ENCODE results near the gene RPAIN. TPM values are rescaled to one million over a fixed set of nuclear protein-coding genes. Genes with fewer than 3 reads are reported as not detected.
A peak's percentile ranks its signal among the peaks of the same experiment; 100 is the strongest.

The RPAIN gene
- total and polyA plus RNA-seq, 10 of the 15 experiments (the other 5 are each of a cell fraction or from before 2014, with no cell fraction given) = 45.8 to 109 (median 70.5) TPM

- Histone ChIP-seq H2AFZ (ENCODE audit: control insufficient read depth, low read depth, low read length) (peak overlapping the region; percentile 82), H3K9me3 (replicated peaks; ENCODE audit: control insufficient read depth, insufficient read depth, low read length) (no peaks in the 10 kb centered on the region), H3K4me2 (ENCODE audit: control insufficient read depth, insufficient read depth) (peak overlapping the region; percentile 83), H3K9ac (ENCODE audit: control insufficient read depth, insufficient read depth, low read length) (peak overlapping the region; percentile 66), H3K79me2 (ENCODE audit: control insufficient read depth, insufficient read depth, low read length) (peaks cover 38% of the 10 kb centered on the region), H4K20me1 (ENCODE audit: control insufficient read depth, insufficient read depth) (no peaks in the 10 kb centered on the region), H3K4me3 (0 out of 2 replicates have a peak overlapping the region, but pooled peaks have one; percentile 20), H3K27me3 (replicated peaks in 1 of 2; ENCODE audit: control insufficient read depth in 2 of 2, insufficient read depth in 2 of 2, low read length in 1 of 2) (no peaks in the 10 kb centered on the region), H3K4me1 (ENCODE audit: control insufficient read depth, insufficient read depth, low read length) (peaks cover 9% of the 10 kb centered on the region; the same call in 1 of the 2 replicates), H3K36me3 (ENCODE audit: control insufficient read depth in 2 of 2, insufficient read depth in 2 of 2, low read length in 1 of 2) (peaks cover 18 to 27% of the 10 kb centered on the region in 2 experiments), H3K27ac (ENCODE audit: control insufficient read depth, insufficient read depth) (peak overlapping the region; percentile 66)
- ChIA-PET CTCF (interaction anchor here (0.6 to 4.5 kb wide), 42 partner anchors 9 to 530 kb away, joined by 3 to 55 read pairs (median 5); partner anchors contain the start of genes DERL2, MIS12, NUP88 and SPAG7), RAD21 (ENCODE audit: unreplicated experiment) (interaction anchor here (0.6 to 2.8 kb wide), 13 partner anchors 21 to 361 kb away, joined by 3 to 17 read pairs (median 3); partner anchors contain the start of genes DERL2, MIS12, NUP88 and RPAIN), POLR2A (interaction anchor here (1.0 to 1.4 kb wide), 6 partner anchors 10 to 145 kb away, joined by 3 to 13 read pairs (median 5); partner anchors contain the start of genes DHX33, NLRP1, NUP88 and RPAIN), SMC1A (ENCODE audit: uncharacterized antibody, unreplicated experiment) (interaction anchor here (0.8 to 2.9 kb wide), 13 partner anchors 16 to 376 kb away, joined by 3 to 12 read pairs (median 4); partner anchors contain the start of gene ZNF232)
- ATAC-seq = no peak
- BruUV-seq (replicated peaks) = no TSS peak
- 0% methylated on average over 1 of the region's 1 CpG for WGBS (ENCODE audit: insufficient coverage, insufficient replicate concordance, low lambda C conversion rate, missing lambda C conversion rate)
- no peak for DNase-seq (ENCODE audit: low read depth, low spot score)
- intact Hi-C loops (cut with micrococcal nuclease; ENCODE audit: unreplicated experiment) = loop anchor here (1.0 to 5.0 kb wide), 2 partner anchors 190 to 242 kb away; no protein-coding TSS in a partner anchor
- in situ Hi-C loops (cut with MboI) = no loop called here
- TF ChIP-seq RELB (IDR thresholded peaks at IDR 0.05; ENCODE audit: low read depth) (0 out of 2 replicates have a peak, but pooled peaks have one; percentile 8), SRF (IDR thresholded peaks at IDR 0.05; ENCODE audit: low read depth in 2 of 2, low read length in 2 of 2) (no peak)
- FAIRE-seq = no peak
Measured at GRCh38 chr17:5439446-5439764, 19.4 kb downstream of the RPAIN start.

- in situ Hi-C loops (cut with MboI) = no loop called here
- 0 out of 2 replicates have a peak, but pooled peaks cover 6% of the 10 kb centered on the region for H3K4me1 ChIP-seq (ENCODE audit: control insufficient read depth, insufficient read depth, low read length)
- no TSS peak for BruUV-seq (replicated peaks)
- no peak for TF ChIP-seq ASH2L (IDR thresholded peaks at IDR 0.05; ENCODE audit: borderline replicate concordance, low read depth)
- TF ChIP-seq TCF7 (IDR thresholded peaks at IDR 0.05; ENCODE audit: borderline replicate concordance) = no peak
- no peak for TF ChIP-seq SRF (IDR thresholded peaks at IDR 0.05; ENCODE audit: low read depth in 2 of 2, low read length in 2 of 2)
- TF ChIP-seq NR2C2 (IDR thresholded peaks at IDR 0.05; ENCODE audit: borderline replicate concordance, control insufficient read depth, insufficient read length, low read depth) = no peak
- no peak for TF ChIP-seq ZBED1 (IDR thresholded peaks at IDR 0.05; ENCODE audit: borderline replicate concordance)
- no peak for TF ChIP-seq IKZF1 (conservative IDR thresholded peaks at IDR 0.05)
- no peak for TF ChIP-seq SMAD5 (IDR thresholded peaks at IDR 0.05; ENCODE audit: low read depth)
- H2AFZ ChIP-seq (ENCODE audit: control insufficient read depth, low read depth, low read length) = no peak overlapping the region
- no peaks in the 10 kb centered on the region for H4K20me1 ChIP-seq (ENCODE audit: control insufficient read depth, insufficient read depth)
- H3K4me3 ChIP-seq = no peak overlapping the region
- FAIRE-seq (no peak), ATAC-seq (no peak), DNase-seq (ENCODE audit: low read depth, low spot score) (no peak)
- ChIA-PET SMC1A (ENCODE audit: uncharacterized antibody, unreplicated experiment) (no interaction called here), CTCF (no interaction called here), POLR2A (interaction anchor here (0.5 kb wide), 1 partner anchor 653 kb away, joined by 4 read pairs; no protein-coding TSS in a partner anchor), RAD21 (ENCODE audit: unreplicated experiment) (no interaction called here)
- no peak overlapping the region for H3K27ac ChIP-seq (ENCODE audit: control insufficient read depth, insufficient read depth)
- H3K9me3 ChIP-seq (replicated peaks; ENCODE audit: control insufficient read depth, insufficient read depth, low read length) = no peaks in the 10 kb centered on the region
- H3K79me2 ChIP-seq (ENCODE audit: control insufficient read depth, insufficient read depth, low read length) = peaks cover 3% of the 10 kb centered on the region
- no peaks in the 10 kb centered on the region for H3K27me3 ChIP-seq (replicated peaks in 1 of 2; ENCODE audit: control insufficient read depth in 2 of 2, insufficient read depth in 2 of 2, low read length in 1 of 2)
- H3K36me3 ChIP-seq (ENCODE audit: control insufficient read depth in 2 of 2, insufficient read depth in 2 of 2, low read length in 1 of 2) = peaks cover 18 to 20% of the 10 kb centered on the region in 2 experiments
- intact Hi-C loops (cut with micrococcal nuclease; ENCODE audit: unreplicated experiment) = no loop called here
- WGBS (ENCODE audit: insufficient coverage, insufficient replicate concordance, low lambda C conversion rate, missing lambda C conversion rate) = 98% methylated on average over 6 of the region's 6 CpGs
- no peak overlapping the region for H3K4me2 ChIP-seq (ENCODE audit: control insufficient read depth, insufficient read depth)
- no peak overlapping the region for H3K9ac ChIP-seq (ENCODE audit: control insufficient read depth, insufficient read depth, low read length)
Measured at GRCh38 chr17:5443728-5444127, 23.7 kb downstream of the RPAIN start.
